Activated T-cell treated with anti-CD3 and anti-CD28 coated beads, Interleukin-2, amount 50 U/mL, for 1 hour (primary cell): ENCODE results near the gene SMIM44.

Experiments used
- DNase-seq: peaks from one replicate; pipeline ENCODE4 v3.0.0-alpha.2; 2020

The SMIM44 gene

GRCh38 chr19:3474614-3475013 is 8.6 kb downstream of the SMIM44 start:
- no peak for DNase-seq

- DNase-seq = no peak
Observed at GRCh38 chr19:3474010-3474409, 9.2 kb downstream of the SMIM44 start.

GRCh38 chr19:3471954-3472655 is 11.1 kb downstream of the SMIM44 start:
- DNase-seq = peak; percentile 55

GRCh38 chr19:3470500-3471128 is 12.6 kb downstream of the SMIM44 start:
- DNase-seq = no peak

GRCh38 chr19:3469638-3470499 is 13.4 kb downstream of the SMIM44 start:
- DNase-seq = no peak

- no peak for DNase-seq
Observed at GRCh38 chr19:3468211-3468610, 15.0 kb downstream of the SMIM44 start.

GRCh38 chr19:3467437-3468198 is 15.6 kb downstream of the SMIM44 start:
- DNase-seq = no peak

GRCh38 chr19:3466635-3467034 is 16.6 kb downstream of the SMIM44 start:
- no peak for DNase-seq

- no peak for DNase-seq
Observed at GRCh38 chr19:3465552-3465951, 17.7 kb downstream of the SMIM44 start.

- no peak for DNase-seq
Observed at GRCh38 chr19:3464587-3465235, 18.5 kb downstream of the SMIM44 start.

GRCh38 chr19:3463714-3464586 is 19.3 kb downstream of the SMIM44 start:
- no peak for DNase-seq

- no peak for DNase-seq
Observed at GRCh38 chr19:3462991-3463713, 20.1 kb downstream of the SMIM44 start.

GRCh38 chr19:3459965-3460582 is 23.2 kb downstream of the SMIM44 start:
- DNase-seq = no peak

GRCh38 chr19:3459089-3459881 is 24.0 kb downstream of the SMIM44 start:
- no peak for DNase-seq

GRCh38 chr19:3458229-3459088 is 24.8 kb downstream of the SMIM44 start:
- DNase-seq = no peak

GRCh38 chr19:3457528-3458228 is 25.6 kb downstream of the SMIM44 start:
- no peak for DNase-seq

- DNase-seq = no peak
Observed at GRCh38 chr19:3456925-3457527, 26.2 kb downstream of the SMIM44 start.
